ENCODE results near the gene CACNA1B. TPM values are rescaled to one million over a fixed set of nuclear protein-coding genes. Genes with fewer than 3 reads are reported as not detected.

The CACNA1B gene
- total RNA-seq, 1 donor from 2014 or later: 0.02 TPM

- no peak overlapping the region for H3K4me3 Mint-ChIP-seq (ENCODE audit: low read depth)
- DNase-seq (ENCODE audit: low spot score): no peak
- peaks cover 46% of the 10 kb centered on the region for H3K9me3 Mint-ChIP-seq
- no peak overlapping the region for H3K27ac Mint-ChIP-seq
- H3K36me3 Mint-ChIP-seq (ENCODE audit: low read depth): no peaks in the 10 kb centered on the region
- intact Hi-C loops (cut with micrococcal nuclease): no loop called here
- no peaks in the 10 kb centered on the region for H3K4me1 Mint-ChIP-seq (ENCODE audit: low read depth)
- no peaks in the 10 kb centered on the region for H3K27me3 Mint-ChIP-seq (ENCODE audit: low read depth)
These were observed 66.1 kb downstream of the CACNA1B start for GRCh38 chr9:137943655-137944054.

- H3K27me3 Mint-ChIP-seq (ENCODE audit: low read depth): no peaks in the 10 kb centered on the region
- DNase-seq (ENCODE audit: low spot score): no peak
- no peak overlapping the region for H3K27ac Mint-ChIP-seq
- intact Hi-C loops (cut with micrococcal nuclease): no loop called here
- no peaks in the 10 kb centered on the region for H3K4me1 Mint-ChIP-seq (ENCODE audit: low read depth)
- peaks cover 45% of the 10 kb centered on the region for H3K9me3 Mint-ChIP-seq
- no peak overlapping the region for H3K4me3 Mint-ChIP-seq (ENCODE audit: low read depth)
- no peaks in the 10 kb centered on the region for H3K36me3 Mint-ChIP-seq (ENCODE audit: low read depth)
These were observed 68.0 kb downstream of the CACNA1B start for GRCh38 chr9:137945581-137945980.

- Mint-ChIP-seq H3K27ac (no peak overlapping the region), H3K4me3 (ENCODE audit: low read depth) (no peak overlapping the region), H3K27me3 (ENCODE audit: low read depth) (no peaks in the 10 kb centered on the region), H3K36me3 (ENCODE audit: low read depth) (no peaks in the 10 kb centered on the region), H3K9me3 (peaks cover 34% of the 10 kb centered on the region), H3K4me1 (ENCODE audit: low read depth) (no peaks in the 10 kb centered on the region)
- DNase-seq (ENCODE audit: low spot score): no peak
- intact Hi-C loops (cut with micrococcal nuclease): no loop called here
These were observed 69.4 kb downstream of the CACNA1B start for GRCh38 chr9:137946993-137947392.

GRCh38 chr9:137948642-137949041 is 71.1 kb downstream of the CACNA1B start:
- intact Hi-C loops (cut with micrococcal nuclease): no loop called here
- no peak overlapping the region for H3K4me3 Mint-ChIP-seq (ENCODE audit: low read depth)

GRCh38 chr9:137949260-137949659 is 71.7 kb downstream of the CACNA1B start:
- peaks cover 18% of the 10 kb centered on the region for H3K9me3 Mint-ChIP-seq
- H3K27me3 Mint-ChIP-seq (ENCODE audit: low read depth): no peaks in the 10 kb centered on the region
- intact Hi-C loops (cut with micrococcal nuclease): no loop called here
- no peaks in the 10 kb centered on the region for H3K36me3 Mint-ChIP-seq (ENCODE audit: low read depth)
- H3K4me1 Mint-ChIP-seq (ENCODE audit: low read depth): no peaks in the 10 kb centered on the region
- H3K4me3 Mint-ChIP-seq (ENCODE audit: low read depth): no peak overlapping the region
- no peak overlapping the region for H3K27ac Mint-ChIP-seq
- no peak for DNase-seq (ENCODE audit: low spot score)

More at GRCh38 chr9:137948642-137949041, 71.1 kb downstream of the CACNA1B start:
- H3K4me1 Mint-ChIP-seq (ENCODE audit: low read depth): no peaks in the 10 kb centered on the region
- peaks cover 22% of the 10 kb centered on the region for H3K9me3 Mint-ChIP-seq
- H3K27ac Mint-ChIP-seq: no peak overlapping the region
- no peaks in the 10 kb centered on the region for H3K36me3 Mint-ChIP-seq (ENCODE audit: low read depth)
- DNase-seq (ENCODE audit: low spot score): no peak
- no peaks in the 10 kb centered on the region for H3K27me3 Mint-ChIP-seq (ENCODE audit: low read depth)

GRCh38 chr9:137951107-137951506 is 73.5 kb downstream of the CACNA1B start:
- no peaks in the 10 kb centered on the region for H3K27me3 Mint-ChIP-seq (ENCODE audit: low read depth)
- H3K36me3 Mint-ChIP-seq (ENCODE audit: low read depth): no peaks in the 10 kb centered on the region
- DNase-seq (ENCODE audit: low spot score): no peak
- no peaks in the 10 kb centered on the region for H3K4me1 Mint-ChIP-seq (ENCODE audit: low read depth)
- peaks cover 11% of the 10 kb centered on the region for H3K9me3 Mint-ChIP-seq
- intact Hi-C loops (cut with micrococcal nuclease): no loop called here
- H3K27ac Mint-ChIP-seq: no peak overlapping the region
- no peak overlapping the region for H3K4me3 Mint-ChIP-seq (ENCODE audit: low read depth)

GRCh38 chr9:137951597-137952490 is 74.3 kb downstream of the CACNA1B start:
- H3K4me1 Mint-ChIP-seq (ENCODE audit: low read depth): no peaks in the 10 kb centered on the region
- no peak overlapping the region for H3K27ac Mint-ChIP-seq
- intact Hi-C loops (cut with micrococcal nuclease): no loop called here
- no peaks in the 10 kb centered on the region for H3K36me3 Mint-ChIP-seq (ENCODE audit: low read depth)
- H3K4me3 Mint-ChIP-seq (ENCODE audit: low read depth): no peak overlapping the region
- no peak for DNase-seq (ENCODE audit: low spot score)
- no peaks in the 10 kb centered on the region for H3K27me3 Mint-ChIP-seq (ENCODE audit: low read depth)
- peaks cover 7% of the 10 kb centered on the region for H3K9me3 Mint-ChIP-seq

GRCh38 chr9:137952976-137953666 is 75.5 kb downstream of the CACNA1B start:
- Mint-ChIP-seq H3K36me3 (ENCODE audit: low read depth) (no peaks in the 10 kb centered on the region), H3K27me3 (ENCODE audit: low read depth) (no peaks in the 10 kb centered on the region), H3K4me3 (ENCODE audit: low read depth) (no peak overlapping the region), H3K27ac (no peak overlapping the region), H3K9me3 (no peaks in the 10 kb centered on the region), H3K4me1 (ENCODE audit: low read depth) (no peaks in the 10 kb centered on the region)
- DNase-seq (ENCODE audit: low spot score): no peak
- intact Hi-C loops (cut with micrococcal nuclease): no loop called here

GRCh38 chr9:137953683-137954438 is 76.3 kb downstream of the CACNA1B start:
- Mint-ChIP-seq H3K36me3 (ENCODE audit: low read depth) (no peaks in the 10 kb centered on the region), H3K27ac (no peak overlapping the region), H3K4me3 (ENCODE audit: low read depth) (no peak overlapping the region), H3K4me1 (ENCODE audit: low read depth) (no peaks in the 10 kb centered on the region), H3K9me3 (no peaks in the 10 kb centered on the region), H3K27me3 (ENCODE audit: low read depth) (no peaks in the 10 kb centered on the region)
- DNase-seq (ENCODE audit: low spot score): no peak
- intact Hi-C loops (cut with micrococcal nuclease): no loop called here

- intact Hi-C loops (cut with micrococcal nuclease): no loop called here
- no peak overlapping the region for H3K27ac Mint-ChIP-seq
- H3K4me3 Mint-ChIP-seq (ENCODE audit: low read depth): no peak overlapping the region
- no peaks in the 10 kb centered on the region for H3K9me3 Mint-ChIP-seq
- no peaks in the 10 kb centered on the region for H3K36me3 Mint-ChIP-seq (ENCODE audit: low read depth)
- no peaks in the 10 kb centered on the region for H3K4me1 Mint-ChIP-seq (ENCODE audit: low read depth)
- H3K27me3 Mint-ChIP-seq (ENCODE audit: low read depth): no peaks in the 10 kb centered on the region
- DNase-seq (ENCODE audit: low spot score): no peak
These were observed 77.6 kb downstream of the CACNA1B start for GRCh38 chr9:137955224-137955570.

GRCh38 chr9:137955586-137955985 is 78.0 kb downstream of the CACNA1B start:
- Mint-ChIP-seq H3K4me3 (ENCODE audit: low read depth) (no peak overlapping the region), H3K27me3 (ENCODE audit: low read depth) (no peaks in the 10 kb centered on the region), H3K27ac (no peak overlapping the region), H3K4me1 (ENCODE audit: low read depth) (no peaks in the 10 kb centered on the region), H3K9me3 (no peaks in the 10 kb centered on the region), H3K36me3 (ENCODE audit: low read depth) (no peaks in the 10 kb centered on the region)
- no peak for DNase-seq (ENCODE audit: low spot score)
- intact Hi-C loops (cut with micrococcal nuclease): no loop called here

- DNase-seq (ENCODE audit: low spot score): no peak
- no peak overlapping the region for H3K4me3 Mint-ChIP-seq (ENCODE audit: low read depth)
- no peak overlapping the region for H3K27ac Mint-ChIP-seq
- H3K27me3 Mint-ChIP-seq (ENCODE audit: low read depth): no peaks in the 10 kb centered on the region
- H3K4me1 Mint-ChIP-seq (ENCODE audit: low read depth): no peaks in the 10 kb centered on the region
- no peaks in the 10 kb centered on the region for H3K36me3 Mint-ChIP-seq (ENCODE audit: low read depth)
- intact Hi-C loops (cut with micrococcal nuclease): no loop called here
- H3K9me3 Mint-ChIP-seq: no peaks in the 10 kb centered on the region
These were observed 78.5 kb downstream of the CACNA1B start for GRCh38 chr9:137956039-137956438.
